ENCODE data around the gene HNF4A. TPM values are rescaled to one million over a fixed set of nuclear protein-coding genes. Genes with fewer than 3 reads are reported as not detected.

Gene HNF4A
- total and polyA plus RNA-seq, 2 donors (not counting 3 experiments of a cell fraction or from before 2014, with no cell fraction given), result not detected

- no peaks in the 10 kb centered on the region for H3K79me2 ChIP-seq (ENCODE audit: control insufficient read depth, insufficient read depth, low read length)
- peaks cover 0 to 5% of the 10 kb centered on the region in 2 experiments for H3K27me3 ChIP-seq (ENCODE audit: control insufficient read depth in 2 of 2, insufficient read depth in 2 of 2, low read length in 2 of 2)
- H3K4me3 ChIP-seq (replicated peaks in 1 of 3; ENCODE audit: insufficient read depth in 1 of 3, low read depth in 1 of 3, low read length in 3 of 3), result no peak overlapping the region
- intact Hi-C loops (cut with micrococcal nuclease) (no loop called here), dilution Hi-C loops (cut with MboI; ENCODE audit: extremely low pct_ligation_motif_present, low sequenced_read_pairs) (no loop called here)
- CTCF ChIA-PET, result no interaction called here
- BruUV-seq (replicated peaks), result no TSS peak
- DNase-seq (ENCODE audit: low read depth, low spot score) (no peak), FAIRE-seq (no peak)
- no peak overlapping the region for H3K4me2 ChIP-seq (ENCODE audit: insufficient read depth, low read length)
- H3K9me1 ChIP-seq (replicated peaks; ENCODE audit: control insufficient read depth, extremely low read depth, insufficient read depth, low read length), result no peaks in the 10 kb centered on the region
- H2AFZ ChIP-seq (ENCODE audit: low read depth, low read length), result no peak overlapping the region
- H3K27ac ChIP-seq (ENCODE audit: insufficient read depth, low read depth, low read length), result no peak overlapping the region
- no peak for TF ChIP-seq MYC (IDR thresholded peaks at IDR 0.05; ENCODE audit: low read depth, low read length)
- TF ChIP-seq POLR2AphosphoS5 (IDR thresholded peaks at IDR 0.05; ENCODE audit: insufficient read depth, low read depth, low read length), result no peak
- TF ChIP-seq EZH2 (IDR thresholded peaks at IDR 0.05; ENCODE audit: borderline replicate concordance, low read depth, low read length, severe bottlenecking), result no peak
- no peak for TF ChIP-seq GATA2 (IDR thresholded peaks at IDR 0.05; ENCODE audit: insufficient read depth, insufficient read length, low read depth, low read length)
- no peak for TF ChIP-seq POLR2A (IDR thresholded peaks at IDR 0.05; ENCODE audit: low read depth, low read length)
- no peak for TF ChIP-seq CTCF (IDR thresholded peaks at IDR 0.05; ENCODE audit: extremely low read depth in 1 of 2, insufficient read depth in 1 of 2, low read depth in 1 of 2, low read length in 2 of 2)
- no peak for TF ChIP-seq MAX (IDR thresholded peaks at IDR 0.05; ENCODE audit: insufficient read depth, insufficient read length)
- TF ChIP-seq JUN (IDR thresholded peaks at IDR 0.05; ENCODE audit: borderline replicate concordance, insufficient read depth, insufficient read length, low read depth), result no peak
- POLR2A ChIA-PET, result no interaction called here
- H3K4me1 ChIP-seq (ENCODE audit: control insufficient read depth, extremely low read depth, insufficient read depth, low read length), result no peaks in the 10 kb centered on the region
- no peaks in the 10 kb centered on the region for H4K20me1 ChIP-seq (replicated peaks; ENCODE audit: control insufficient read depth, extremely low read depth, insufficient read depth, low read length)
- no peaks in the 10 kb centered on the region for H3K9me3 ChIP-seq (replicated peaks; ENCODE audit: control insufficient read depth, insufficient read depth, low read length)
- no peaks in the 10 kb centered on the region for H3K36me3 ChIP-seq (ENCODE audit: control insufficient read depth in 2 of 2, extremely low read depth in 1 of 2, insufficient read depth in 2 of 2, low read length in 2 of 2)
- H3K9ac ChIP-seq (replicated peaks; ENCODE audit: extremely low read depth, insufficient read depth, low read length), result no peak overlapping the region
Observed at GRCh38 chr20:44334709-44335108, 20.8 kb upstream of the HNF4A start.
